MCF 10A (cell line): ENCODE data around the gene MAGIX. TPM values are rescaled to one million over a fixed set of nuclear protein-coding genes. Genes with fewer than 3 reads are reported as not detected.

Source experiments
- BruUV-seq: library from RNA; stranded (reverse); fragments of 400-500 nt; replicated peaks from 2 replicates; lab custom pipeline; 2021; lab: Mats Ljungman, UMichigan
- CTCF ChIA-PET: fragments of 300-600 bp; sonication (Branson Sonifier 250); formaldehyde crosslinking; extraction: SDS; loops from one replicate; lab custom pipeline; 2021; ENCODE audit warnings: antibody characterized with exemption, inconsistent platforms; lab: Yijun Ruan, JAX
- POLR2A ChIA-PET: fragments of 300-600, 350-650 bp; sonication (Branson Sonifier 250); formaldehyde crosslinking; extraction: SDS; loops from one replicate; lab custom pipeline; 2020; ENCODE audit warnings: antibody characterized with exemption, inconsistent platforms; lab: Yijun Ruan, JAX
- DNase-seq: peaks from one replicate; pipeline ENCODE4 v3.0.0-alpha.2; 2018; ENCODE audit not compliant: unreplicated experiment
- H3K27ac Mint-ChIP-seq: one replicate; pipeline ENCODE4 v1.8.0; 2022; ENCODE audit warnings: mild to moderate bottlenecking, low read depth, mixed read lengths; ENCODE audit not compliant: unreplicated experiment
- H3K27me3 Mint-ChIP-seq: one replicate; pipeline ENCODE4 v1.8.0; 2022; ENCODE audit warnings: mixed read lengths; ENCODE audit not compliant: insufficient read depth, unreplicated experiment
- H3K36me3 Mint-ChIP-seq: one replicate; pipeline ENCODE4 v1.8.0; 2022; ENCODE audit warnings: mild to moderate bottlenecking, moderate library complexity, mixed read lengths; ENCODE audit not compliant: insufficient read depth, unreplicated experiment
- H3K4me1 Mint-ChIP-seq: one replicate; pipeline ENCODE4 v1.8.0; 2022; ENCODE audit warnings: mixed read lengths; ENCODE audit not compliant: insufficient read depth, unreplicated experiment
- H3K4me3 Mint-ChIP-seq: one replicate; pipeline ENCODE4 v1.8.0; 2022; ENCODE audit warnings: mild to moderate bottlenecking, moderate library complexity, mixed read lengths; ENCODE audit not compliant: unreplicated experiment
- H3K9me3 Mint-ChIP-seq: one replicate; pipeline ENCODE4 v1.8.0; 2022; ENCODE audit warnings: mixed read lengths; ENCODE audit not compliant: unreplicated experiment
- intact Hi-C: fragments of 100-400 bp; cut with micrococcal nuclease; formaldehyde crosslinking; loops from 2 replicates; pipeline ENCODE4 v1.14.1; 2022
- total RNA-seq: library from RNA; stranded (reverse); gene quantifications from 2 replicates; pipeline ENCODE4 v1.2.3, GENCODE V29; 2022
- TF ChIP-seq, protein P1 (sequence below): fragments of 200-600 bp; IDR thresholded peaks from one replicate; pipeline ENCODE4 v1.8.0; 2022; ENCODE audit warnings: antibody characterized with exemption, mild to moderate bottlenecking; ENCODE audit not compliant: unreplicated experiment

The MAGIX gene
- total RNA-seq, 1 experiment from 2014 or later, result 0.84 TPM

DNA sequence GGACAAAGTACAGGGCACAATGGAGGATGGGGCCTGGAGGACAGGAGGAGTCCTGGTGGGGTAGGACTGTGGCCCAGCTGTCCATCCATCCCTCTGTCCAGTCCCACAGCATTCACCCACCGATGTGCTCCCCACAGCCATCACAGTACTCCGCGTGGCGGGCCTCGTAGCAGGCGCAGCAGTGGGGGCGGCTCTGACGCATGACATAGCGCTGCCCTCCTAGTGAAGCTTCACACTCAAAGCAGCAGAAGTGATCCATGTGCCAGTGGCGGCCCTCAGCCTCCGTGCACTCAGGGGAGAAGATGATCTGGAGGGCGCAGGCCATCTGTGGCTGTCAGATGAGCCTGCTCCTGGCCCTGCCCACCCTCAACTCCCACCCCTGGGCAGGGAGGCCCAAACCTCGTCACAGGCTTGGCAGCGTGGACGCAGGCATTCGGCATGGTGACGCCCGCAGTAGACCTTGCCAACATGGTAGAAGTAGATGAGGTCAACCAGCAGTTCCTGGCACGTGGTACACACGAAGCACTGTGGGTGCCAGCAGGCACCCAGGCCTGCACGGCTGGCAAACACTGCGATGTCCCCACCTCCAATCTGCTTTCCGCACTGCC, 15.4 kb downstream of the MAGIX start:
- no peak for DNase-seq
- peak overlapping the region; percentile 47 for H3K27ac Mint-ChIP-seq
- intact Hi-C loops, result no loop called here
- H3K4me1 Mint-ChIP-seq, result peaks cover 21% of the 10 kb centered on the region
- H3K36me3 Mint-ChIP-seq, result peaks cover 68% of the 10 kb centered on the region
- no TSS peak for BruUV-seq
- no peaks in the 10 kb centered on the region for H3K27me3 Mint-ChIP-seq
- CTCF ChIA-PET, result no interaction called here
- H3K9me3 Mint-ChIP-seq, result peaks cover 21% of the 10 kb centered on the region
- TF ChIP-seq, protein P1, sequence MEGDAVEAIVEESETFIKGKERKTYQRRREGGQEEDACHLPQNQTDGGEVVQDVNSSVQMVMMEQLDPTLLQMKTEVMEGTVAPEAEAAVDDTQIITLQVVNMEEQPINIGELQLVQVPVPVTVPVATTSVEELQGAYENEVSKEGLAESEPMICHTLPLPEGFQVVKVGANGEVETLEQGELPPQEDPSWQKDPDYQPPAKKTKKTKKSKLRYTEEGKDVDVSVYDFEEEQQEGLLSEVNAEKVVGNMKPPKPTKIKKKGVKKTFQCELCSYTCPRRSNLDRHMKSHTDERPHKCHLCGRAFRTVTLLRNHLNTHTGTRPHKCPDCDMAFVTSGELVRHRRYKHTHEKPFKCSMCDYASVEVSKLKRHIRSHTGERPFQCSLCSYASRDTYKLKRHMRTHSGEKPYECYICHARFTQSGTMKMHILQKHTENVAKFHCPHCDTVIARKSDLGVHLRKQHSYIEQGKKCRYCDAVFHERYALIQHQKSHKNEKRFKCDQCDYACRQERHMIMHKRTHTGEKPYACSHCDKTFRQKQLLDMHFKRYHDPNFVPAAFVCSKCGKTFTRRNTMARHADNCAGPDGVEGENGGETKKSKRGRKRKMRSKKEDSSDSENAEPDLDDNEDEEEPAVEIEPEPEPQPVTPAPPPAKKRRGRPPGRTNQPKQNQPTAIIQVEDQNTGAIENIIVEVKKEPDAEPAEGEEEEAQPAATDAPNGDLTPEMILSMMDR, result no peak
- no peak overlapping the region for H3K4me3 Mint-ChIP-seq
- POLR2A ChIA-PET, result interaction anchor here (0.7 to 1.9 kb wide), 4 partner anchors 10 to 104 kb away, joined by 3 to 27 read pairs (median 4); partner anchors contain the start of gene PRAF2

DNA sequence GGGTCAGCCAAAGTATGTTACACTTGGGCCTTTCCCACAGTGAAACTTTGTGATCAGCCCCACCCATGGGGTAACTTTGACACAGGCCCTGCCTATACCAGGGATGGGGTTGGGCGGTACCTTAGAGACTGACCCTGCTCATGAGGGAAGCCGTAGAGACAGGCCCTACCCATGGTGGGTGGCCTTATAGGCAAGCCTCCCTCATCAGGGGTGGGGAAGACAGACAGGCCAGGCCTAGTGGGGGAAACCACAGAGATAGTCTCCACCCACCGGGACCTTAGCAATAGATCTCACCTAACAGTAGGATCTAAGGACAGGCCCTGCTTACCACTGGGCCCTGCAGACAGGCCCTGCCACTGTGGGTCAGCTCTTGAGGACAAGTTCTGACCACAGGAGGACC, 16.0 kb downstream of the MAGIX start:
- H3K27ac Mint-ChIP-seq, result no peak overlapping the region
- no TSS peak for BruUV-seq
- peaks cover 21% of the 10 kb centered on the region for H3K4me1 Mint-ChIP-seq
- TF ChIP-seq, protein P1, result no peak
- H3K27me3 Mint-ChIP-seq, result no peaks in the 10 kb centered on the region
- ChIA-PET CTCF (interaction anchor here (1.4 kb wide), 1 partner anchor 14 kb away, joined by 5 read pairs; no protein-coding TSS in a partner anchor), POLR2A (no interaction called here)
- no peak for DNase-seq
- no peak overlapping the region for H3K4me3 Mint-ChIP-seq
- peaks cover 68% of the 10 kb centered on the region for H3K36me3 Mint-ChIP-seq
- H3K9me3 Mint-ChIP-seq, result peaks cover 21% of the 10 kb centered on the region
- intact Hi-C loops, result no loop called here

DNA sequence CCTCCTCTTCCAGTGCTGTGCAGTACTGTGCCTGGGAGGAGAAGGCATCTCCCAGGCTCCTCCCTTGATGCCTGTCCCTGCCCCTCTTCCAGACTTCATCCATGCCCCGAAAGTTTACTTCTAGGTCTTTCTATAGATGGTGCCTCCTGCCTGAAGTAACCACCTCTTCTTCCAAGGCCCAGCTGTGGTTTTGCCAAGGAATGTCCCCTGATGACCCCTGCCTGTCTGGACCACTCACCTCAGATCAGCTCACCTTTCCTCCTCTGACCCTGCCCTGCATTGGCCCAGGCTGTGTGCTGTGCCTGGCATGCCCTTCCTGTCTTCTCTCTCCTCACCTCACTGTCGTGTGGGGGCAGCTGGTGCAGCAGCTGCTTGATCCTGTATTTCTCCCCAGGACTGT, 16.8 kb downstream of the MAGIX start:
- BruUV-seq, result no TSS peak
- TF ChIP-seq, protein P1, result no peak
- intact Hi-C loops, result no loop called here
- Mint-ChIP-seq H3K4me1 (peaks cover 21% of the 10 kb centered on the region), H3K27ac (no peak overlapping the region), H3K36me3 (peaks cover 65% of the 10 kb centered on the region), H3K9me3 (peaks cover 21% of the 10 kb centered on the region), H3K27me3 (no peaks in the 10 kb centered on the region), H3K4me3 (no peak overlapping the region)
- POLR2A ChIA-PET, result no interaction called here
- CTCF ChIA-PET, result interaction anchor here (0.6 to 1.4 kb wide), 3 partner anchors 9 to 56 kb away, joined by 3 to 5 read pairs (median 5); no protein-coding TSS in a partner anchor
- no peak for DNase-seq

DNA sequence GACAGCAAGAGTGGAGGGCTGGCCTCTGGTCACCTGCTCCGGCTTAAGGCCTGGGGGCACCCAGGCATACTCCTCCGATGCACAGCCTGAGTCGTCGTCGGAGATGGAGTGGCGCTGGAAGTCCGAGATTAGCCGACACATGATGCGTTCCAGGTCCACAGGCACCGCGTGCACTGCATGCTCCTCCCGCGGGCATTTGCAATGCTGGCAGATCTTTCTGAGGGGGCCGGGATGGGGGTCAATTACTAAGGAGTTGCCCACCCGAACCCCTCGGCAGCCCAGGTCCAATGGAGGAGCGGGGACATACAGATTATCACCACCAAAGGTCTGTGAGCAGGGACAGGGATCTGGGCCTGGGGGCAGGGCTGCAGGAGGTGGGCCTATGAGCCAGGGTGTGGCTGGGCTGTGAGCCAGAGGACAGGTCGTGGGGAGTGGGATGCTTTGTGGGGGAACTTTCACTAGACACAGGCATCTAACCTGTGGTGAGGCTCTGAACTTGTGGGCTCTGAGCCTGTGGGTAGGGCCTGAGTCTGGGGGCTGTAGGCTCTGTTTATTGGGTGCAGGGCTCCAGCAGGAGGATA, 21.2 kb downstream of the MAGIX start:
- TF ChIP-seq, protein P1, result no peak
- POLR2A ChIA-PET, result interaction anchor here (0.6 to 2.2 kb wide), 8 partner anchors 11 to 815 kb away, joined by 3 to 34 read pairs (median 4); partner anchors contain the start of genes GRIPAP1, OTUD5 and PLP2
- H3K4me3 Mint-ChIP-seq, result peak overlapping the region; percentile 75
- peaks cover 21% of the 10 kb centered on the region for H3K9me3 Mint-ChIP-seq
- H3K27ac Mint-ChIP-seq, result no peak overlapping the region
- H3K36me3 Mint-ChIP-seq, result peaks cover 29% of the 10 kb centered on the region
- no peaks in the 10 kb centered on the region for H3K27me3 Mint-ChIP-seq
- BruUV-seq, result no TSS peak
- intact Hi-C loops, result loop anchor here (1.0 kb wide), 1 partner anchor 17 kb away; no protein-coding TSS in a partner anchor
- no peak for DNase-seq
- CTCF ChIA-PET, result interaction anchor here (0.8 to 0.9 kb wide), 2 partner anchors 9 to 12 kb away, joined by 3 to 4 read pairs; partner anchors contain the start of gene PLP2
- peaks cover 7% of the 10 kb centered on the region for H3K4me1 Mint-ChIP-seq
